ENCODE results near the gene STAMBP. TPM values are rescaled to one million over a fixed set of nuclear protein-coding genes. Genes with fewer than 3 reads are reported as not detected.

Gene STAMBP
- total RNA-seq, 1 experiment from 2014 or later = 32.2 TPM

DNA sequence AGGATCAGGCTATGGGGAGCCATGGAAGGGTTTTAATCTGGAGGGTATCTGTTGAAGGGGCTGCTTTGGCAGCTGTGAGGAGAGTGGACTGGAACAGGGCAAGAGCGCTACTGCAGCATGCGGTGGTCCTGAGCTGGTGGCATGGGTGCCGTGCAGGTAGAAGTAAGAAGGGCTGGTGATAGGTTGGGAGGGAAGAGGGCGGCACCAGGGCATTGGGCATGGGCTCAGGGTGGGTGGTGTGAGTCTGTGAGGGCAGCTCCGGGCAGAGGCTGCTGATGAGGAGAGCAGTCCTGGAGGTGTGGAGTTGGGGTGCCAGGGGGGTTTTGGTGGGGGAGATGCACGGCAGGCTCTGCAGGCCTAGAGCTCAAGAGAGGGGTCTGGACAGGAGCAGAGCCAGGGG lies 66.1 kb downstream of the STAMBP start:
- Histone ChIP-seq H3K4me3 (ENCODE audit: low read length) (no peak overlapping the region), H3K79me2 (ENCODE audit: low read length) (no peaks in the 10 kb centered on the region), H3K9ac (ENCODE audit: low read length) (no peak overlapping the region), H3K36me3 (ENCODE audit: low read depth, low read length) (no peaks in the 10 kb centered on the region), H3K27me3 (ENCODE audit: low read length) (no peaks in the 10 kb centered on the region), H3K4me1 (ENCODE audit: insufficient read depth, low read length) (no peaks in the 10 kb centered on the region; the same call in none of the 2 replicates), H3K4me2 (ENCODE audit: low read length) (no peak overlapping the region), H3K9me2 (replicated peaks; ENCODE audit: low read length) (no peaks in the 10 kb centered on the region), H3F3A (ENCODE audit: low read length, unreplicated experiment) (no peaks in the 10 kb centered on the region), H3K27ac (ENCODE audit: low read length) (no peak overlapping the region), H3K9me3 (ENCODE audit: low read length) (no peaks in the 10 kb centered on the region), H2AFZ (ENCODE audit: low read length) (no peak overlapping the region), H4K20me1 (ENCODE audit: low read length) (no peaks in the 10 kb centered on the region)
- BruUV-seq (replicated peaks) = no TSS peak
- intact Hi-C loops (cut with micrococcal nuclease) = no loop called here
- CTCF ChIA-PET = no interaction called here
- TF ChIP-seq EZH2 (IDR thresholded peaks at IDR 0.05; ENCODE audit: low read length, unreplicated experiment) = no peak
- ATAC-seq = no peak
- DNase-seq = no peak
- POLR2A ChIA-PET (ENCODE audit: unreplicated experiment) = no interaction called here

GRCh38 chr2:73895473-73895872 lies 66.7 kb downstream of the STAMBP start:
- no TSS peak for BruUV-seq (replicated peaks)
- DNase-seq (no peak), ATAC-seq (no peak)
- no peaks in the 10 kb centered on the region for H4K20me1 ChIP-seq (ENCODE audit: low read length)
- intact Hi-C loops (cut with micrococcal nuclease) = no loop called here
- no peaks in the 10 kb centered on the region for H3K9me2 ChIP-seq (replicated peaks; ENCODE audit: low read length)
- H3K79me2 ChIP-seq (ENCODE audit: low read length) = no peaks in the 10 kb centered on the region
- H3K9me3 ChIP-seq (ENCODE audit: low read length) = no peaks in the 10 kb centered on the region
- no peaks in the 10 kb centered on the region for H3F3A ChIP-seq (ENCODE audit: low read length, unreplicated experiment)
- no peak overlapping the region for H3K4me2 ChIP-seq (ENCODE audit: low read length)
- no peak overlapping the region for H3K9ac ChIP-seq (ENCODE audit: low read length)
- H2AFZ ChIP-seq (ENCODE audit: low read length) = no peak overlapping the region
- TF ChIP-seq CTCF (conservative IDR thresholded peaks at IDR 0.05; ENCODE audit: low read depth, low read length) (no peak), EZH2phosphoT487 (IDR thresholded peaks at IDR 0.05; ENCODE audit: borderline replicate concordance, low read length) (no peak)
- ChIA-PET CTCF (no interaction called here), POLR2A (ENCODE audit: unreplicated experiment) (no interaction called here)
- no peak overlapping the region for H3K27ac ChIP-seq (ENCODE audit: low read length)
- no peaks in the 10 kb centered on the region for H3K36me3 ChIP-seq (ENCODE audit: low read depth, low read length)
- no peaks in the 10 kb centered on the region; the same call in none of the 2 replicates for H3K4me1 ChIP-seq (ENCODE audit: insufficient read depth, low read length)
- H3K4me3 ChIP-seq (ENCODE audit: low read length) = no peak overlapping the region
- no peaks in the 10 kb centered on the region for H3K27me3 ChIP-seq (ENCODE audit: low read length)

DNA sequence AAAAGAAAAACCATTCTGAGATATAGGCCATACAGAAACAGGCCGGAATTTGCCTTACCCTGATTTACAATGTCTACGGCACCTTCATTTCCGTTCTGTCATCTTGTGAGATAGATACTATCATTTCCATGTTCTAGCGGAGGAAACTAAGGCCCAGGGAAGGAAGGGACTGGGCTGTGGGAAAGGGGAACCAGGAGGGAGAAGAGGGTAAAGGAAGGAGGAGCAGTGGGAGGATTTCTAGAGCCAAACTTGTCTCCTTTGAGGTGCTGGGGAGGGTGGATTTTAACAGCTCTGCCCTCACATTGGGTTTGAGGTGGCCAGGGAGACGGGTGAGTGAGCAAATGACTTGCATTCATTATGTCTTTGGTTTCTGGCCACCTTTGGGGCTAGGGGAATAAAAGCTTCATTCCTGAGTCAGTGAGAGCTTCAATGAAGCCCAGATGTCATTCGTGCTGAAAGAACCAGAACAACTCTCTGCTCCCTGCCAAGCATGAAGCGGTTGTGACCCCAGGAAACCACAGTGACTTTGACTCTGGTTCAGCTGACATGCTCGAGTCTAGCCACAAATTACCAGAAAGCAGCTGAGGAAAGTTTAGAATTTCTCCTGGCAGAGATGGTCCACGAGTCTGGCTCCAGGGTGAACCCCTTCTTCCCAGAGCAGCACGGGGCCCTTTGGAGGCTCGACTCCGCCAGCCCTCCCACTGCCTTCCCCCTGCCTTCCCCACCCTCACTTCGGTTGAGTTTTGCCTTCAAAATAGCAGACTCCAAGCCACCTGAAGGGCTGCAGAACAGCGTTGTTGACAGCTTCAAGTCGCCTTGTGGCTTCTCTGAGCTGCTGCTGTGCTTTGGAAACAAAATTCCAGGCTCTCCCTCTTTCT lies 67.8 kb downstream of the STAMBP start:
- Histone ChIP-seq H3K9me2 (replicated peaks; ENCODE audit: low read length) (no peaks in the 10 kb centered on the region), H3K4me1 (ENCODE audit: insufficient read depth, low read length) (no peaks in the 10 kb centered on the region), H3K9ac (ENCODE audit: low read length) (no peak overlapping the region), H3K36me3 (ENCODE audit: low read depth, low read length) (no peaks in the 10 kb centered on the region), H3F3A (ENCODE audit: low read length, unreplicated experiment) (no peaks in the 10 kb centered on the region), H3K27me3 (ENCODE audit: low read length) (no peaks in the 10 kb centered on the region), H4K20me1 (ENCODE audit: low read length) (no peaks in the 10 kb centered on the region), H3K4me3 (ENCODE audit: low read length) (no peak overlapping the region), H3K4me2 (ENCODE audit: low read length) (no peak overlapping the region), H3K9me3 (ENCODE audit: low read length) (no peaks in the 10 kb centered on the region), H2AFZ (ENCODE audit: low read length) (no peak overlapping the region), H3K79me2 (ENCODE audit: low read length) (no peaks in the 10 kb centered on the region), H3K27ac (ENCODE audit: low read length) (no peak overlapping the region)
- intact Hi-C loops (cut with micrococcal nuclease) = no loop called here
- no peak for ATAC-seq
- ChIA-PET CTCF (no interaction called here), POLR2A (ENCODE audit: unreplicated experiment) (no interaction called here)
- TF ChIP-seq CTCF (conservative IDR thresholded peaks at IDR 0.05; ENCODE audit: low read depth, low read length) (no peak), EZH2phosphoT487 (IDR thresholded peaks at IDR 0.05; ENCODE audit: borderline replicate concordance, low read length) (no peak), EZH2 (IDR thresholded peaks at IDR 0.05; ENCODE audit: low read length, unreplicated experiment) (no peak)
- BruUV-seq (replicated peaks) = no TSS peak
- DNase-seq = no peak

Data from PC-3 (cell line).